Activated CD4-positive, alpha-beta T cell treated with anti-CD3 and anti-CD28 coated beads for 36 hours (primary cell): ENCODE measurements around the gene TUBE1. TPM values are rescaled to one million over a fixed set of nuclear protein-coding genes. Genes with fewer than 3 reads are reported as not detected.

Experiments used
- ATAC-seq: fragments of 200-7000 bp; cut with Tn5 transposase; one replicate; pipeline ENCODE4 v1.10.0; 2021; ENCODE audit warnings: mild to moderate bottlenecking, moderate library complexity
- CTCF ChIA-PET: fragments of 350-600 bp; sonication (Branson Sonifier 250); formaldehyde crosslinking; loops from one replicate; lab custom pipeline; 2021; ENCODE audit warnings: antibody characterized with exemption; lab: Charles Lee
- POLR2A ChIA-PET: fragments of 350-600 bp; sonication (Branson Sonifier 250); formaldehyde crosslinking; loops from one replicate; lab custom pipeline; 2021; ENCODE audit warnings: antibody characterized with exemption, inconsistent platforms; lab: Charles Lee
- DNase-seq: peaks from one replicate; pipeline ENCODE4 v3.0.0-alpha.2; 2020
- H3K27ac Mint-ChIP-seq: one replicate; pipeline ENCODE4 v1.8.0; 2021; ENCODE audit warnings: mixed read lengths
- H3K27me3 Mint-ChIP-seq: one replicate; pipeline ENCODE4 v1.8.0; 2021; ENCODE audit warnings: mixed read lengths
- H3K36me3 Mint-ChIP-seq: one replicate; pipeline ENCODE4 v1.8.0; 2021; ENCODE audit warnings: low read depth, mixed read lengths
- H3K4me1 Mint-ChIP-seq: one replicate; pipeline ENCODE4 v1.8.0; 2021; ENCODE audit warnings: mixed read lengths
- H3K4me3 Mint-ChIP-seq: one replicate; pipeline ENCODE4 v1.8.0; 2021; ENCODE audit warnings: mild to moderate bottlenecking, moderate library complexity, mixed read lengths
- H3K9me3 Mint-ChIP-seq: one replicate; pipeline ENCODE4 v1.8.0; 2021; ENCODE audit warnings: low read depth, mixed read lengths
- intact Hi-C, 2 experiments: fragments of 100-400 bp; cut with DNase I in 1 of 2; cut with micrococcal nuclease in 1 of 2; formaldehyde crosslinking; loops; one replicate each; pipeline versions ENCODE4 v1.14.2 to v1.15.1; 2022 to 2024; cut with DNase I, micrococcal nuclease
- total RNA-seq, 2 experiments: library from RNA; stranded (reverse); gene quantifications; one replicate each; pipeline ENCODE4 v1.2.3, GENCODE V29; 2021

Gene TUBE1
- total RNA-seq, 2 experiments from 2014 or later: 41.8 to 44.4 TPM

GRCh38 chr6:112026933-112027332 is 60.3 kb downstream of the TUBE1 start:
- Mint-ChIP-seq H3K4me3 (no peak overlapping the region), H3K4me1 (peaks cover 69% of the 10 kb centered on the region), H3K9me3 (peaks cover 11% of the 10 kb centered on the region), H3K27ac (peak overlapping the region; percentile 87), H3K27me3 (no peaks in the 10 kb centered on the region), H3K36me3 (peaks cover 32% of the 10 kb centered on the region)
- ChIA-PET CTCF (interaction anchor here (0.6 to 4.2 kb wide), 11 partner anchors 8 to 1038 kb away, joined by 3 to 65 read pairs (median 3); no protein-coding TSS in a partner anchor), POLR2A (interaction anchor here (0.7 kb wide), 1 partner anchor 9 kb away, joined by 3 read pairs; no protein-coding TSS in a partner anchor)
- ATAC-seq (no peak), DNase-seq (no peak)
- intact Hi-C loops: no loop called here

- POLR2A ChIA-PET: no interaction called here
- CTCF ChIA-PET: no interaction called here
- ATAC-seq (no peak), DNase-seq (no peak)
- Mint-ChIP-seq H3K36me3 (peaks cover 30% of the 10 kb centered on the region), H3K27me3 (no peaks in the 10 kb centered on the region), H3K27ac (peak overlapping the region; percentile 23), H3K9me3 (peaks cover 11% of the 10 kb centered on the region), H3K4me3 (no peak overlapping the region), H3K4me1 (peaks cover 59% of the 10 kb centered on the region)
- intact Hi-C loops: no loop called here
These were observed 62.8 kb downstream of the TUBE1 start for GRCh38 chr6:112024464-112024863.

DNA sequence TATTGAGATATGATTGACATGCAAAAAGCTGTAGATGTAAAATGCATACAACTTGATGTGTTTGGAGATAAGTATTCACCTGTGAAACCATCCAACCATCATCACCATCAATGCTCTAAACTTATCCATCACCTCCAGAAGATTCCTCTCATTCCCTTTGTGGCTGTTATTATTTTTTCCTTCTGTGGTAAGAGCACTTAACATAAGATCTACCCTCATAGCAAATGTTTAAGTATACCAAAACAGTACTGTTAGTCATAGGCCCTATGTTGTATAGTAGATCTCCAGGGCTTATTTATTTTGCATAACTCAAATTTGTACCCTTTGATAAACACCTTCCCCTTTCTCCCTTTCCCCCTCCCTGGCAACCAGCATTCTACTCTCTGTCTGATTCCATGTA is 64.5 kb downstream of the TUBE1 start:
- ATAC-seq (no peak), DNase-seq (no peak)
- Mint-ChIP-seq H3K27ac (no peak overlapping the region), H3K36me3 (peaks cover 27% of the 10 kb centered on the region), H3K9me3 (peaks cover 11% of the 10 kb centered on the region), H3K4me1 (peaks cover 57% of the 10 kb centered on the region), H3K27me3 (no peaks in the 10 kb centered on the region), H3K4me3 (no peak overlapping the region)
- POLR2A ChIA-PET: no interaction called here
- CTCF ChIA-PET: interaction anchor here (0.6 to 1.0 kb wide), 3 partner anchors 19 to 678 kb away, joined by 3 read pairs; no protein-coding TSS in a partner anchor
- intact Hi-C loops: no loop called here

DNA sequence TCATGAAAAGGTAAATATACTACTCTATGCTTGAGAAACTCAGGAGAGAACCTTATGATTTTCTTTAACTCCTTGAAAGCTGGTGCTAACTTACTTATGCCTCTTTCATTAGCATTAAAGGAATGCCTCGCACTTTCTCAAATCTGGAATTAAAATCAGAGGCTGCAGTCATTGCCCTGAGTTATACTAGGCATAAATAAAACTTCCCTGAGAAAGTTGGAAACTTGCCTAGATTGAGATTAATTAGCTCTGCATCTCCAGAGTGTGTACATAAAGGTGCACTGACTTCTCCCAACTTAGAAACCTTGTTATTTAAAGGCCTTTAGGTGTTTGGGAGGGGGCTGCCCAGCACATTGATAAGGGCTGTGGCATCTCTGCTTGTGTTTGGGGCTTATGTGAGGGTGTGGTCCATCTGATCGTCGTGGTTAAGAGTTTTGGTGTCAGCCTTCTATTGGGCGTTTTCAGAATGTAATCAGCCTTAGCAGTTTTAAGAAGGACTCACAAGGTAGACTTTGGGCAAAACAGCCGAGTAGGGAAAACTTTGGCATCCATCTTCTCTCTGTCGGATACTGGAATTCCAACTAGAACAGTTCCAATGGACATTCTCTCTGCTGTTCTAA is 65.5 kb downstream of the TUBE1 start:
- POLR2A ChIA-PET: no interaction called here
- Mint-ChIP-seq H3K36me3 (peaks cover 20% of the 10 kb centered on the region), H3K27ac (no peak overlapping the region), H3K27me3 (no peaks in the 10 kb centered on the region), H3K9me3 (peaks cover 11% of the 10 kb centered on the region), H3K4me3 (no peak overlapping the region), H3K4me1 (peaks cover 57% of the 10 kb centered on the region)
- CTCF ChIA-PET: no interaction called here
- ATAC-seq (no peak), DNase-seq (no peak)
- intact Hi-C loops: no loop called here

Other genes starting within 250 kb of the TUBE1 start
- gene FYN, start 214.0 kb downstream of the TUBE1 start, total RNA-seq: 100 to 1,000 TPM; 345 to 504 TPM
- gene CCN6, start 33.4 kb downstream of the TUBE1 start, total RNA-seq: under 1 TPM; 0.26 to 0.32 TPM
- 1 to 10 TPM; 6.4 to 7.3 TPM for gene FAM229B, start 109 bp upstream of the TUBE1 start, total RNA-seq
- under 1 TPM in 1 of 2 experiments, not detected in 1; 0.09 TPM for gene LAMA4, start 167.1 kb upstream of the TUBE1 start, total RNA-seq